Fibroblast of skin of right quadriceps (primary cell): Measurements from ENCODE around the gene TNFSF9.
"Not testable (repeated sequence)": the region's sequence is repeated elsewhere in the genome, so short reads cannot be mapped to it uniquely, and the experiment has no call there.

Source experiments
- DNase-seq: peaks from one replicate; pipeline ENCODE4 v3.0.0-alpha.2; 2013

TNFSF9 gene

DNA sequence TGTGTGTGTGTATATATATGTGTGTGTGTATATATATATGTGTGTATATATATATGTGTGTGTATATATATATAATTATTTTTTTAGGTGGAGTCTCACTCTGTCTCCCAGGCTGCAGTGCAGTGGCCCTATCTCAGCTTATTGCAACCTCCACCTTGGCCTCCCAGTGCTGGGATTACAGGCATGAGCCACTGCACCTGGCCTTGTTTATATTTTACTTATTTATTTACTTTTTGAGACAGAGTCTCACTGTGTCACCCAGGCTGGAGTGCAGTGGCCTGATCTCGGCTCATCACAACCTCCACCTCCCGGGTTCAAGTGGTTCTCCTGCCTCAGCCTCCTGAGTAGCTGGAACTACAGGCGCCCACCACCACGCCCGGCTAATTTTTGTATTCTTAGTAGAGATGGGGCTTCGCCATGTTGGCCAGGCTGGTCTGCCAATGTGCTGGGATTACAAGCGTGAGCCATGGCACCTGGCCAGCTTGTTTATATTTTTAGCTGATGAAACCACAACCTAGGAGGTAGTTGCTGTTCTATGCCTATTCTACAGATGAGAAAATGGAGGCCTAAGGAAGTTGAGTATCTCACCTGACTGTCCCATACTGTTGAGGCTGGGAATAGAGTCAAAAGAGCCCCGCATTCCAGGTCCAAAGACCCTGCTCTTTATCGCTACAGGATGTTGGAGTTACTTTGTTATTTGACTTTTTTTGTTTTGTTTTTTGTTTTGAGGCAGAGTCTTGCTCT is 22.6 kb upstream of the TNFSF9 start:
- not testable (repeated sequence) for DNase-seq

DNA sequence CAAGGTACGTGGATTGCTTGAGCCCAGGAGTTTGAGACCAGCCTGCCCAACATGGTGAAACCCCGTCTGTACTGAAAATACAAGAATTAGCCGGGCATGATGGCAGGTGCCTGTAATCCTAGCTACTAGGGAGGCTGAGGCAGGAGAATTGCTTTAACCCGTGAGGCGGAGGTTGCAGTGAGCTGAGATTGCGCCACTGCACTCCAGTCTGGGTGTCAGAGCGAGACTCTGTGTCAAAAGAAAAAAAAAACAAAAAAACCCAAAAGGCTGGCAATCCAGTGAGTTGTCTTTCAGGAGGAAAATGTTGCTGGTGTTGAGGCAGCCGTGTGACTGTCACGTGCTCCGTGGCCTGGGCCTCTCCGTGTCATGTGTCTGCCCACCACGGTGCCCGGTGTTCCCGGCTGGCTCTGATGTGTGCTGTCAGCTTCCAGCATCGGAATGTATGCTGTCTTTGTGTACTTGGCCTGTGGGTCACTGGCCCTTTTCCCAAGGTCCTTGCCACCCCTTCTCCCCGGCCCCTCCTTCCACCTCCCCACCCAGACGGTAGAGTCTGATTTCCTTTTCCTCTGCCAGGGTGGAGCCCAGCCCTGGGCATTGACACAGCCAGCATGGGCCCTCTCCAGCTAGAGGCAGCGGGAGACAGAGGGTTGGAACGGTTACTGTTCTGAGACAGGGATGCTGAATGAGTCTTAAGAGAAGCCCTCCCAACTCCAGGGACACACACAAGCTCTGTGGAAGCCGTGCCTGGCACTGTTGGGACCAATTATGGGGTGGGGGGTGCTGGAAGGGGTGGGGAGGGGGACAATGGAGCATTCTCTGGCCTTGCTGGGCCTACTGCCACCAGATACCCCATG is 21.5 kb upstream of the TNFSF9 start:
- no peak for DNase-seq

DNA sequence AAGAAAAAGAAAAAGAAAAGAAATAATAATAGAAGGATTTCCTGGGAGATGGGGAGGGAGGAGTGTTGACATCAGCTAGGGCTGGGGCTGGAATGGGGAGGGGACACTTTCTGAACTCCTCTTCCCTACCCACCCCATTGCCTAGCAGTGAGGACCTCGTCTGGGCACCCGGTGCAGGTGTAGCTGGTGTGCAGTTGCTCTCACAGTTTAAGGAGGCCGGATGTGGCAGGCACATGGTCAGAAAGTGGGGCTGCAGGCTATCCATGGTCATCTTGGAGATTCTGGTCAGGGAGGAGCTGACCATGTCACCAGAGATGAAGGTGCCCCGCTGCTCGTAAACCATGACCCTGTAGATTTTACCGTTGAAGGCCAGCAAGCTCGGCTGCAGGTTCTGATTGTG is 20.2 kb upstream of the TNFSF9 start:
- DNase-seq: no peak

DNA sequence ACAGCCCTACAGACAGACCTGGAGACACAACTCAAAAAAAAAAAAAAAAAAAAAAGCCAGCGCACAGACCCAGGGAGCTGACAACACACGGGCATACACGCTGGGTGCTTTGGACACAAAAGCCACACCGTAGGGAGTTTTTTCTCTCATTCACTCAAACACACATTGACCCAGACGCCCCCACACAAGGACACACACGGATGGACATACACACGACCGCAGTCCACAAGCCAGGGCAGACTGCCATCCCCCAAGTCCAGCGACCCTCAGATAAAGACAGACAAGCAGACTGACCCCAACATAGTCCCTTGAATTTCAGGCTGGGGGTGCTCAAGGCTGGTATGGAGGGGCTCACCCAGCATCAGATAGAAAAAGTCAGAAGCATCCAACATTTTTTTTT is 16.7 kb upstream of the TNFSF9 start:
- DNase-seq: no peak

DNA sequence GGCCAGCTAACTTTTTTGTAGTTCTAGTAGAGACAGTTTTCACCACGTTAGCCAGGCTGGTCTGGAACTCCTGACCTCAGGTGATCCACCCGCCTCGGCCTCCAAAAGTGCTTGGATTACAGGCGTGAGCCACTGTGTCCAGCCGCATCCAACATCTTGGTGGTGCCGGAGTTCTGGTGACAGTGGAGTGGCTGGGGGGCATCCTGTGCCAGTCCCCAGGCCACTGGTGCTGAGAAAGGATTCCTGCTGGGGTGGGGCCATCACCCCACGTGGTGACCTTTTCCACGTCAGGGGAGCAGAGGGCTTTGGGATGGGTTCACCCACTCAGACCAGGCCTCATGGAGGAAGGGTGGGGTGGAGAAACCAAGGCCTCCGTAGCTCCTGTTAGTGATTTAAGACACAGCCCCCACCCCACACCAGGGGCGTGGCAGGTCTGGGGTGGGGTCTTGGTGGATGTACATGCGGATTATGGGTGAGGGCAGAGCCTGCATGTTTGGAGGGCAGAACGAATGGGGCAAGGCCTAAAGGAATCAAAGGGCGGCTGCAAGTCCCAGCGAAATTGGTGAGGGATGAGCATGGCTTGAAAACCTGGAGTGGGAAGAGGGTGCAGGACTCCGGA is 15.8 kb upstream of the TNFSF9 start:
- DNase-seq: no peak

DNA sequence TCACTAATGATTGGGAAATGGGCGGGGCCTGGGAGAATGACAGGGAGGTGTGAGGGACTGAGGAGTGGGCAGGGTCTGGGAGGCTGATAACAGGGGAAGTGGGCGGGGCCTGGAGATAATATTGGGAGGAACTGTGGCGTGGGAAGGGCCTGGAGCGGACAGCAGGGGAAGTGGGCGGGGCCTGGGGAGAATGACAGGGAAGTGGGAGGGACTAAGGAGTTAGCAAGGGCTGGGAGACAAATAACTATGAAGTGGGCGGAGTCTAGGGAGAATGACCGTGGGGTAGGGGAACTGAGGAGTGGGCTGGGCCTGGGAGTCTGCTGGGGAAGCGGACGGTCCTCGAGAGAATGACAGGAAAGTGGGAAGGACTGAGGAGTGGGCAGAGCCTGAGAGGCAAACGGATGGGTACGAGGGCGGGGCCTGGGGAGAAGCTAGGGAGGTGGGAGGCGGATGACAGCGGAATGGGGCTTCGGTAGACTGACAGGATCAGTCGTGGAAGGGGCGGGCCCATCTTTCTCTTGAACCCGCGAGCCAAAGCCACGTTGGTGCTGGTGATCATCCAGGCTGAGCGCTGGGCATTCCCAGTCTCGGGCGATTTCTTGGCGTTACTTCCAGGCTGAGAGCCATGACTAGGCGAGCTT is 14.7 kb upstream of the TNFSF9 start:
- peak; percentile 90 for DNase-seq

DNA sequence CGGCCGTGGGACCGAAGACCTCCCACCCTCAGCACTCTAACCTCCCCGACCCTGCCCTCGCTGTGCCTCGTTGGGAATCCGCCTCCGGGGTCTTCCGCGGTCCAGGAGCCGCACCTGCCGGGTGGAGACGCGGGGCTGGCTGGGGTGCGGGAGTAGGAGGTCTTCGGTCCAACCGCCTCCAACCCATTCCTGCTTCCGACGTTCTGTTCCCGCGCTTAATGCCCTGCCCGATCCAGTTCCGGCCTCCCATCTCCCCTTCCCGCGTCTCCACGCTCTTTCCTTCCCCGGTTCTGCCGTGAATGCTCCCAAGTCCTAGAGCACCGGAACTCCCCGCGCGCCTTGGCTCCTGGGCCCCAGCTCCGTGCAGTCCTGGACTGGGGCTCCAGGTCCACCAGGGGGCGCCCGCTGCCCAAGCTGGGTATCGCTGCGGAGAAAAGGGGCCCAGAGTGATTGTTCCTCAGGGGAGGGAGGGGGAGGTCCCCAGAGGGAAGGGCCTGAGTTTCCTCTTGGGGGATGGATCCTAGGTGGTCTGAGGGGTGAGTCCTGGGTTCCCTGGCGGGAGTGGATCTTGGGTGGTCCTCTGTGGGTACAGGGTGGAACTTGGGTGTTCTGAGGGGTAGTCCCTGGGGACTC is 14.1 kb upstream of the TNFSF9 start:
- DNase-seq: peak; percentile 83

DNA sequence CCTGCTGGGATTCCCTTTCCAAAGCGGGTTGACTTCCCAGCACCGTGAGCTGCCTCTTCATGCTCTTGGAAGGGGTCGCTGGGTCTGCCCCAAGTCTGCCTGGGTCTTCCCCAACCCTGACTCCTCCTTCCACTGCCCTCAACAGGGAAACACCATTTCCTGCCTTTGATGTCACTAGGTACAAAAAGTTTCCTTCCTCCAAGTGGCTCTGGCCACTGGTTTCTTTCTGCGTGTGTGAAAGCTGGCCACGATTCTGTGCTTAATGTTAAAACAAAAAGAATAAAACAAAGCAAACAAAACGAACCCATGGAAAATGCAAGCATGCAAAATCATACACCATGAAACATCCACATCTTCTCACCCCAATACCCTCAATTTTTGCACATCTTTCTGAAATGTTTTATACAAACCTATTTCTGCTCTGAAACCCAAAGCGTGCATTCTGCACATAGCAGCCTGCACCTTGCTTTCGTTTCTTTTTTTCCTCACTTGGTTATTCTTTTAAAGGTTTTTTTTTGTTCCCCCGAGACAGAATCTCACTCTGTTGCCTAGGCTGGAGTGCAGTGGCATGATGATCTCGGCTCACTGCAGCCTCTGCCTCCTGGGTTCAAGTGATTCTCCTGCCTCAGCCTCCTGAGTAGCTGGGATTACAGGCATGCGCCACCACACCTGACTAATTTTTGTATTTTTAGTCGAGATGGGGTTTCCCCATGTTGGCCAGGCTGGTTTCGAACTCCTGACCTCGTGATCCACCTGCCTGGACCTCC is 12.5 kb upstream of the TNFSF9 start:
- DNase-seq: no peak

DNA sequence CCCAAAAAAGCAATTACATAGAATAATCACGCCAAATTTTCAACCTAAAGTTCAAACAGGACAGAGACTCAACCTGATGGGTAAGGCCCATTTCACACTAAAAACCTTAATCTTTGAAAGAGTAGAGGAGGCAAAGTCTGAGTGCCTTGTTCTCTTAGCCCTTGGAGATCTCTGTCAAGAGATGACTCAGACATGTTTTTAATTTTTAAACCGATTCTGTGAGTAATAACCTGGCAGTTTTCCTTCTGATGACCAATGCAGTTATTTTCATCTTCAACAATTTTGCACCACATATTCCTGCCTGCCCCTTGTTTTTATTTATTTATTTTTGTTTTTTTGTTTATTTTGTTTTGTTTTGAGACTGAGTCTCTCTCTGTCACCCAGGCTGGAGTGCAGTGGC is 11.5 kb upstream of the TNFSF9 start:
- peak; percentile 80 for DNase-seq

DNA sequence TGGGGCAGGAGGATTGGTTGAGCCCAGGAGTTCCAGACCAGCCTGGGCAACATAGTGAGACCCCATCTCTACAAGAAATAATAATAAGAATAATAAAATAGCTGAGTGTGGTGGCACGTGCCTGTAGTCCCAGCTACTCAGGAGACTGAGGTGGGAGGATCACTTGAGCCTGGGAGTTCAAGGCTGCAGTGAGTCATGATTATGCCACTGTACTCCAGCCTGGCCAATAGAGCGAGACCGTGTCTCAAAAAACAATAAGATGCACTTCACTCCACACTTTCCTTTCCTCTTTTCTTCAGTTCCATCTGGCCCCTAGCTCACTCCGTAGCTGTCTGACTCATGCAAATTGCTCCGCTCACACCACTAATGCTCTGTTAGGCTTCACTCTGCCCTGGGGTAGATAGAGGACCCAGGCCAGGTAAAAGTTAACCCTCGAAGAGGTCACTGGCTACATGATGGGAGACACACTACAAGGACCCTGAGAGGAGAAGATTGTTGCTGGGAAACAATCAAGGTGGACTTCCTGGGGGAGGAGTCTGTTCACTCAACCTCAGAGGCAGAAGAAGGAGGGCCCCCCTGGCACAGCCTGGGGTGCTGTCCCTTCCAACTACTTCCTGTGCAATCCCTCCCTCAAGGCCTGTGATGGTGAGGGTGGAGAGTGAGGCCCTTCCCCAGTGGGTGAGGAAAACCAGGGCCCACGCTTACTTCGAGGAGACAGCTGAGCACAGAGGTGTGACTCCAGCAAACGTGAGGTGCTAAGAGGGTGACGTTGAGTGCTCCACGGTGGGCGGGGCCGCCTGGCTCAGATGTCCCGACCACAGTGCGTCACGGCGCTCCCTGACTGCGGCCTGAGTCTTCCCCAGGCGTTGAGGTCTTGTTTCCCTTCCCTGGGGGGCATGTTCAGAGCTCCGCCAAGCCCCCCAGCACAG is 8.8 kb upstream of the TNFSF9 start:
- DNase-seq: no peak

DNA sequence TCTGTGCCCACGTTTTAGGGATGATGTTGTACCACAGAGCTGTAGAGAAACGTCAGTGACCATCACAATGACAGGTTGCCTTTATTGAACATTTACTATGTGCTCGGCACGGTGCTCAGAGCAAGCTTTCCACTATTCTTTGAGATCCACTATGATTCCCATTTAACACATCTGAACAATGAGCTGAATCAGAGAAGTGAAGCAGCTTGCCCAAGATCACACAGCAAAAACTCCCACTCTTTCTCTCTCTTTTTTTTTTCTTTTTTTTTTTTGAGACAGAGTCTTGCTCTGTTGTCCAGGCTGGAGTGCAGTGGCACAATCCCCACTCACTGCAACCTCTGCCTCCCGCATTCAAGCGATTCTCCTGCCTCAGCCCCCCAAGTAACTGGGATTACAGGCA is 8.1 kb upstream of the TNFSF9 start:
- DNase-seq: no peak

DNA sequence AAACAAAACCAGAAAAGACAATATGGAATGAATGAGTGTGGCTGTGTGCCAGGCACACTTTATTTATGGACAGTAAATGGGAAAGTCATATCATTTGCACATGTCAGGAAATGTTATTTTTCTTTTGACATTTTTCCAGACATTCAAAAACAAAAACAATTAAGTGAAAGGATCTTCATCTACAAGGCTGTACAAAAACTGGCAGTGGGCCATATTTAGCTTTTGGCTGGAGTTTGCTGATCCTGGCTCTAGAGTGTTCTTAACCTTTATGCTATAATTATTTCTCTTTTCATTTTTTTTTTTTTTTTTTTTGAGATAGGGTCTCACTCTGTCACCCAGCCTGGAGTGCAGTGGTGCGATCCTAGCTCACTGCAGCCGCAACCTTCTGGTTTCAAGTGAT is 6.5 kb upstream of the TNFSF9 start:
- no peak for DNase-seq

DNA sequence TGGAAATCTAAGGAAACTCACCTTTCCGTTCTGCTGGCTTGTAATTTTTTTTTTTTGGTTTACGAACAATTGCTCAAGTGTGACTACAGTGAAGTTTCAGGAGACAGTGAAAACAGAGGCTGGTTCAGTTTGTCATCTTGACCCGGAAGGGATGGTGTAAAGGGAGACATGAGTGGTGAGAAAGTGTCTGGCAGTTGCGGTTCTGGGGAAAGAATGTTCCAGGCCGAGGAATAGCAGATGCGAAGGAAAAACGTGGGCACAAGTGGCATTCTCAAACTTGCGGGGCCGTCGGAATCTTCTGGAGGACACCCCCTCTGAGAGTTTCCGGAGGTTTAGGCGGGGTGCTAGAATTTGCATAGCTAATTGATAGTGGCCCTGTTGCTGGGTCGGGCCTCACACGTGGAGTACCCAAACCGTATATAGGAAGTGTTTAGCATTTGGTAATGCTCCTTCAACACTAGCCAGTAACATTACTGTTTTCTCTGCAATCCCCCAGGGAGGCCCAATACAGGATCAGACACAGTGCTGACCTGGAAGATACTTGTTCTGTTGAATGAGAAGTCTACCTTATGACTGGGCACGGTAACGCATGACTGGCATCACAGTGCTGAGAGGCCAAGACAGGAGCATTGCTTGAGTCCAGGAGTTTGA is 2.8 kb upstream of the TNFSF9 start:
- no peak for DNase-seq

DNA sequence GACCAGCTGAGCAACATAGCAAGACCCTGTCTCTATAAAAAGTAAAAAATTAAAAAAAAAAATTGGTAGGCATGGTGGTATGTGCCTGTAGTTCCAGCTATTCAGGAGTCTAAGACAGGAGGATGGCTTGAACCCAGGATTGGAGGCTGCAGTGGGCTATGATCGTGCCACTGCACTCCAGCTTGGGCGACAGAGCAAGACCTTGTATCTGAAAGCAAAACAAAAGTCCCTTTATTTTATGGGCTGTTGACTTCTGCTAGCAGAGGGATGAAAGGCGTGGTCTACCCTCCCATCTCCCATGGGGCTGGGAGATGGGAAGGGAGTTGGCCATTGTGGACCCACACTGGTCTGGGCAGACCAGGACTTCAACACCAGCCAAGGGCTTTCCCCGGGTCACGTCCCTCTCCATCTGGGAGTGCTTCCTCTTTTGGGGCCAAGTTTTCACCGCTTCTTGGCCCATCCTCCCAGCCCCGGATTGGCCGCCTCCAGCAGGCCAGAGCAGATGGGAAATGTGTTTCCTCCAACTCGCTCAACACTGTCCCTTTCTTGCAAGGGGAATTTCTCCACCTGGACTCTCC is 2.2 kb upstream of the TNFSF9 start:
- DNase-seq: no peak

DNA sequence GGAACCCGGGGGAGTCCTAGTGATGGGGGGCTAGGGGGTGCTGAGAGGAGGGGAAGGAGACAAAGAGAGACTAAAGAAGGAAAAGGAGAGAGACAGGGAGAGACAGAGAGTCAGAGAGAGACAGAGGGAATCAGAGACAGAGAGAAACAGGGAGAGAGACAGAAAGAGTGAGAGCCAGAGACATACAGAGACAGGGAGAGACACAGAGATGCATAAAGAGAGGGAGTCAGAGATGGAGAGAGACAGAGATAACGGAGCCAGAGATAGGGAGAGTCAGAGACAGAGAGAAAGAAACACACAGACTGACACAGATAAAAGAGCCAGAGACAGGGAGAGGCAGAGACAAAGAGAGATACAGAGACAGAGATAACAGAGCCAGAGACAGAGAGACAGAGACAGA is 1.5 kb upstream of the TNFSF9 start:
- DNase-seq: no peak

DNA sequence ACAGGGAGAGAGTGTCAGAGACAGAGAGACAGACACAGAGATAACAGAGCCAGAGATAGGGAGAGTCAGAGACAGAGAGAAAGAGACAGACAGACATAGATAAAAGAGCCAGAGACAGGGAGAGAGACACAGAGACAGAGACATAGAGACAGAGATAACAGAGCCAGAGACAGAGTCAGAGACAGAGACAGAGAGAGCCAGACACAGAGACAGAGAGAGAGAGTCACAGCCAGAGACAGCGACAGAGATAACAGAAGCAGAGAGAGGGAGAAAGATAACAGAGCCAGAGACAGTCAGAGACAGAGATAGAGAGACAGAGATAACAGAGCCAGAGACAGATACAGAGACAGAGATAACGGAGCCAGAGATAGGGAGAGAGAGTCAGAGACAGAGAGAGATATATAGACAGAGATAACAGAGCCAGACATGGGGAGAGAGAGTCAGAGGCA is 865 bp upstream of the TNFSF9 start:
- no peak for DNase-seq

DNA sequence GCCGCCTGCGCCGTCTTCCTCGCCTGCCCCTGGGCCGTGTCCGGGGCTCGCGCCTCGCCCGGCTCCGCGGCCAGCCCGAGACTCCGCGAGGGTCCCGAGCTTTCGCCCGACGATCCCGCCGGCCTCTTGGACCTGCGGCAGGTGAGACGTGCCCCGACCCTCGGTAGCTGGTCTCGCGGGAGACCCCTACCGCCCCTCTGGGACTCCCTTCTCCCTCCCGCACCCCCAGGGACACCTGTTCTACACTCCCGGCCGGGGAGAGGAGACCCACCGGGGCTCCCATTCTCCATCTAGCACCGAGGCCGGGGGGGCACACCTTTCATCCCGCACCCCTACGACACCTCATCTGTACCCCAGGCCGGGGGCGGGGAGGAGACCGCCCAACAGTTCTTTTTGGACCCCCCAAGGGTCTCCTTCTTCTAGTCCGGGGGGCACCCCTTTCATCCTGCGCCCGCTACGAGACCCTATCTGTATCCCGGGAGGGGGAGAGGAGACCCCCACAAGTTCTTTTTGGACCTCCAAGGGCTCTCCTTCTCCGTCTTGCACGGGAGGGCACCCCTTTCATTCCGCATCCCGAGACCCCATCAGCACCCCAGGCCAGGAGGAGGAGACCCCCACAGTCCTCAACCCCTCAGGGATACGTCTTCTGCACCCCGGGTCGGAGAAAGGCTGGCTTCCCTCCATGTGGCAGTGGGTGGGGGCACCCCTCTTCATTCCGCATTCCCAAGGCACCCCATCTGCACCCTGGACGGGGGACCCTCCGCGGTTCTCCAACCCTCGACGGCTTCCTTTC is 533 bp downstream of the TNFSF9 start:
- DNase-seq: no peak

DNA sequence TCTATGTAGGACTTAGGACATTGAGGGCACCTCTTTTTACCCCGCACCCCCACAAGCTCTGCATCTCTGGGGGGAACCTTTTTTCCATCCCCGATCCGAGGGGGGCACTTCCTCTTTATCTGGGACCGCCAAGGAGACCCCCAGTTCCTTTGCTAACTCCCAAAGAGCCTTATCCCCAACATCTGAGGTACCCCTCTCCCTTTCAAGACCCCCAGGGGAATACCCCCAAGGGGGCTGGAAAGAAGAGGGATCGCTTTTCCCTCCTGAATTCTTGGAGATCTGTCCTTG is 1.1 kb downstream of the TNFSF9 start:
- DNase-seq: no peak

DNA sequence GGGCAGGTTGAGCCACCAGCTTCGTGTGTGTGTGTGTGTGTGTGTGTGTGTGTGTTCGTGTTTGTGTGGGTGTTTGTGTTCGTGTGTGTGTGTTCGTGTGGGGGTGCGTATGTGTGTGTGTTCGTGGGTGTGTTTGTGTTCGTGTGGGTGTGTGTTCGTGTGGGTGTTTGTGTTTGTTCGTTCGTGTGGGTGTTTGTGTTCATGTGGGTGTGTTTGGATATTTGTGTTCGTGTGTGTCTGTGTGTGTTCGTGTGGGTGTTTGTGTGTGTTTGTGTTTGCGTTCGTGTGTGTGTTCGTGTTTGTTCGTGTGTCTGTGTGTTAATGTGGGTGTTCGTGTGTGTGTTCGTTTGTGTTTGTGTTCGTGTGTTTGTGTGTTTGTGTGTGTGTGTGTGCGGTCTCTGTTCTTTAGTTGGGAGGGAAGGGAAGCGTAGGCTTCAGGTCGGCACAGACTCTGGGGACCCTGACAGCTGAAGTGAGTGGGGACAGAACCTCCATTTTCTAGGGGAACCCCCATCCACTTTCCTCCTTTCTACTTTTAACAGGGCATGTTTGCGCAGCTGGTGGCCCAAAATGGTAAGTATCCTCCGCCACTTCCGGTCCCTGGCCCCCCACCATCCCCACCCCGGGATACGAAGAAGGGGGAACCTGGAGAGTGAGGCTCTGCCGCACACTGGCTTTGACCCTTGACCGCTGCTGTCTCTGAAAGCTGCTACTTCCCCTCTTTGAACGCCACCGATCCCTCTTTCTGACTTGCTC is 1.6 kb downstream of the TNFSF9 start:
- DNase-seq: no peak
